ENCODE results near the gene GATAD2B.

The GATAD2B gene

DNA sequence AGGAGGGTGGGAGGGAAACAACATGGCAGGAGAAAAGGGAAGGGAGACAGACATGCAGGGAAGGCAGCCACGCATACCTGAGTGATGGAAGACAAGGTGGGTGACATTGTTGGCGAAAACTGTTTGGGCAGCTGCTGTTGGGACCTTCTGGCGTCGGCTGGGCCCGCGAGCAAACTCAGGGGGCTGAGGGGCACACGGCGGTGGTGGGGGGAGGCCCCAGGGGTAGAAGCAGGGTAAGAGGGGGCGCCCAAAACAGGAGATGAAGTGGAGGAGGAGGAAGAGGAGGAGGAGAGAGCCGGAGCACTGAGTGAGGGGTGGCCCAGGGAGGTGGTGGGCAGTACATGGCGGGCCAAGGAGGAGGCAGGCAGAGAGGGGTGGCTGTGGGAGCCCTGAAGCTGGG, 28.4 kb upstream of the GATAD2B start:
- DNase-seq (ENCODE audit: low read depth): no peak

DNA sequence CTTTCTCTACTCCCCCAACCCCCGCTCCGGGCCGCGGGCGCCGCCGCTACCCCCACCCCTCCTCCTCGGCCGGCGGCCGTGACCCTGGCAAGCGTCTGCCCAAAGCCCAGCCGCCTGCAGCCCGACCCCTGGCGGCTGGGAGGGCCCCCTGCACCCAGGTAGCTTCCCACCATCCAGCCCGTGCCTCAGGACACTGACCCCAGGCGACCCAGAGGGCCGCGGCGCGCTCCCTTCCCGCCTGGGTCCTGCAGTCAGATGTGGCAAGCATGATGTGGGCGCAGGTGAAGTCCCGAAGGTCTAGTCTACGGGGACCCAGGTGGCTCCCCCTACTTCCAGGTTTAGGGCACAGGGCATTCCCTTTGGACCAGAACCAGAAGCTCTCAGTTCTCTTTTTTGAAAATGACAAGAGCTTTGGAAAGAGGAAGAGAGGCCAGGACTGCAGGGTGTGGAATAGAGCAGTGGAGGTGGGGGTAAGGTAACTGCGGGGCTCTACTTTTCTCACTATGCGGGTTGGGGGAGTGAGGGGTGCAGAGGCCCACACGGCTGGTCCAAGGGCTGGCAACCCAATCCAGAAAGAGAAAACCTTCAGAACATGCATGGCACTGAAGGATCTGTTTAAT, 24.0 kb upstream of the GATAD2B start, which contains the start of gene DENND4B:
Gene DENND4B, minus strand, starts transcription at position 97 of the 620 bp plus-strand sequence. CDS start 2,344 bp downstream, outside the sequence.
- DNase-seq (ENCODE audit: low read depth): peak; percentile 66

DNA sequence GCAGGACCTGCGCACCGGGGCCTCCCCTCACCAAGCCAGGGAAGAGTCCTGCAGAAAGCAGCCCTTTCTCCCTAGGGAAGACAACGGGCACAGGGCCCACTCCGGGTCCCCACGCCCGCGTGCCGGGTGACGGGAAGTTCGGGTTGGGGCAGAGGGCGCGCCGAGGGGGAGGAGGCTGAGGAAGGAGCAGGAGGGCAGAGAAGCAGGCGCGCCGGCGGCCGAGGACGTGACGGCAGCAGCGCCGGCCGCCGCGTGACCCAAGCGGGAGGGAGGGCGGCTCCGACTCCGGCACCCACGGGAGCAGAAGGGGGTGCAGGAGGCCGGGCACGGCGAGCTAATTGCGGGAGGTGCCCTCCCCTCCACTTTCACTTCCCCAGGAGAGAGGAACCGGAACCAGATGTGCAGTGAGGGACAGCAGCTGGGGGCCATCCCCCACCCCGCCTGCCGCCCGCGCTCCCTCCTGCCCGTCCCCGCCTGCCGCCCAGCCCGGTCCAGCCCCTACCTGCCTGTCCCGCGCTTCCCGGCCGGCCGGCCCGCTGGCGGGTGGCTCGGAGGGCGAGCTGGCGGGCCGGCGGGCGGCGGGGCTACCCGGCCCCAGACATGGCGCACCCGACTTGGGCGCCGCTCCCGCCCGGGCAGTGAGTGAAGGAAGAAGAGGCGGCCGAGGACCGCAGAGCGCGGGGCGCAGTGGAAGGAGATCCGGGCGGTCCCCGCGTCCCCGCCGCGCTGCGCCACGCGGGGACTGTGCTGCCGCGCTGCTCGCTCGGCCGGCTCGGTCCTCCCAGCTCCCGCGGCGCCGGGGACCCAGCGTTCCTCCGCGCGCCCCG, 23.2 kb upstream of the GATAD2B start:
- DNase-seq (ENCODE audit: low read depth): peak; percentile 44

DNA sequence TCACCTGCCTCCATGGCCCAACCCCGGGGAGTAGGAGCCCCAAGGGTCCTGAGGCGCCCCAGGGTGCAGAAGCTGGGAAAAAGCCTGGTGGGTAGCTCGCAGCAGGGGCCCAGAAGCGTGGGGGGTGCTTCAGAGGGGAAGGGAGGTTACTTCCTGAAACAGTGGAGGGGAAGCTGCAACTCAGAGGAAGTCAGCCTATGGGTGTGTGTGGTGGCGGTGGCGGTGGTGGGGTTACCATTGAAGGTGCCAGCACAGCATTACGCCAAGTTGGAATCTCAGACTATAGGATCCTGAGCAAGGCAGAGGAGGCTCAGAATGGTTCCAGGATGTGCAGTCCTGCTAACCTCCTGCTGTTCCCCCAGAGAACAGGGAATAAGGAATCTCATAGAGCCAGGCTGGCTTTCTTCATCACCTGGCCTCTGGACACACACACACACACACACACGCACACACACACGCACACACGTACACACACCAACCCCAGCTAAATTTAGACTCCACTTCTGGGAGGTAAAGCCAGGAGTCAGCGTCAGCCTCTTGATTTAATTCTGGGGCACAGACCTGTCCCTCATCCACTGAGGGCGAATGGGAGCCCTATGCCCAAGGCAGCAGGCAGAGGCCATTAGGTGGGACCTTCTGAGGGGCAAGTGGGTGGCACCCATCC, 22.5 kb upstream of the GATAD2B start:
- DNase-seq (ENCODE audit: low read depth): peak; percentile 41

DNA sequence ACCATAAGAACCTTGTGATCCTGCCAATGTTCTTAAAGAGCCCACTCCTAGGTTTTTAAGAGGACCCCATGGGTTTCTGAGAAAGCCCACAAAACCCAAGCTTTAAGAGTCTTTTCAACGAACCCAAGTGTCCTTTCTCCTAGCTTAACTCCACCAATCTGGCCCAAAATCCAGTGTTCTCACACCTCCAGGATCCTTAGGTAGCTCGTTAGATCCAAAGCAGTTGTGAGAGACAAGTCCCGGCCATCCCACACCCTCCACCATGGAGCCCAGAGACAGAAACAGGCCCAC, 22.0 kb upstream of the GATAD2B start:
- DNase-seq (ENCODE audit: low read depth): no peak

DNA sequence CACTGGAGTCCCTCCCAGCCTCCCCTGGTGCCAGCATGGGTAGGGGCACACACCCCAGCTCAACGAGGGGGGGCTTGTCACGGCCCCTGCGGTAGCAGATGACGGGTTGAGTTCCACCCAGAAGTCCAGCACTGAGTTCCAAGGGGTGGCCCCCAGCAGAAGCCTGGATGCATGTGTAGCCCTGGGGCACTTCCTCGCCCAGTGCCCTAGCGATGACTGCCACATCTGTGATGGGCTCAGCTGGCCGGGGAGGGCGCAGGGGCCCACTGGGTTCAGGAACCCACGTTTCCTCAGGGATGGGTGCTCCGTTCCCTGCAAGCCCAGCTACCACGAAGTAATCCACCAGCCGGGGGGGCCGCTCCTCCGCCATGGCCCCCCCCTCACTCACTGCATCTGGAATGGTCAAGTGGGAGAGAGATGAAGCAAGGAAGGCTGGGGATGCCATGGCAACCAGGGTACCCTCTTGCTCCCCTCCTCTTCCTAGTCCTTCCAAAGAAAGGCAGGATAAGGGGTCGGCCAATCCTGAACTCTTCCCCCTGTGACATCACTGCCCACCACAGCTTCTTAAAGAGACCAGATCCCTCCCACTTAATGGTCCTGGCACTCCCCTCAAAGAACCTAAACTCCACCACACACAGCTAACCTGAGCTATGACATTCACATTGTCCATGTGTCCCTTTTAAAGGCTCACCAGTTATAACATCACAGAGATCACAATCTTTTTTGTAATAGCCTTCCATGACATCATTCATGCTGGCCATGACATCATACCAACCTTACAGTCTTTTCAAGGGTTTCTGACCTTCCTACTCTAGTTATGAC, 21.4 kb upstream of the GATAD2B start:
- no peak for DNase-seq (ENCODE audit: low read depth)

DNA sequence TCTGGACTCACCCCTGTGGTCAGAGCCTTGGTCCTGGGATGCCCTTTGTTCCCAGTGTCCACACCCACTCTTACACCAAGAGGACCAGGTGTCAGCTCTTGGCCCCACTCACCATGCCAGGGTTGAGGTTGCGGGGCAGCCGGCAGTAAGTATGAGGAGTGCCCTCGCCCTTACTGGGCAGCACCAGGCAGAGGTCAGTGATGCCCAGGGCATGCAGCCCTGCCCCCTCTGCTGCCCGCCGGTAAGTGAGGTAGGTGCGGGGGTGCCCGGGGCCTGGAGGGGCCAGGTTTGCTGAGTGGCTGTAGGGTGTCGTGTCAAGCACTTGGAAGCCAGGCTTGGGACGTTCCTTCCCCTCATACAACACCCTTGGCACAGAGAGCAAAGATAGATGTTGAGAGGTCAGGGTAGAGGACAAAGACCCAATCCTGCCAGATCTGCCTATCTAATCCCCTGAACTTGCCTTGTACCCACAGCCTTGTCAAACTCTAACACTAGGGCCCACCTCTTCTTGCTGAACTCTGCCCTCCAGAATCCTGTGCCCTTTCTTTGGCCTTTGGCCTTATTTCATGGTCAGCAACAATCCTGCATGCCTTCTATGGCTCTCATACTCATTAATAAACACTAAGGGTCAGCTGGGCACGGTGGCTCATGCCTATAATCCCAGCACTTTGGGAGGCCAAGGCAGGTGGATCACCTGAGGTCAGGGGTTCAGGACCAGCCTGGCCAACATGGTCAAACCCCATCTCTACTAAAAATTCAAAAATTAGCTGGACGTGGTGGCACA, 20.2 kb upstream of the GATAD2B start:
- DNase-seq (ENCODE audit: low read depth): no peak

DNA sequence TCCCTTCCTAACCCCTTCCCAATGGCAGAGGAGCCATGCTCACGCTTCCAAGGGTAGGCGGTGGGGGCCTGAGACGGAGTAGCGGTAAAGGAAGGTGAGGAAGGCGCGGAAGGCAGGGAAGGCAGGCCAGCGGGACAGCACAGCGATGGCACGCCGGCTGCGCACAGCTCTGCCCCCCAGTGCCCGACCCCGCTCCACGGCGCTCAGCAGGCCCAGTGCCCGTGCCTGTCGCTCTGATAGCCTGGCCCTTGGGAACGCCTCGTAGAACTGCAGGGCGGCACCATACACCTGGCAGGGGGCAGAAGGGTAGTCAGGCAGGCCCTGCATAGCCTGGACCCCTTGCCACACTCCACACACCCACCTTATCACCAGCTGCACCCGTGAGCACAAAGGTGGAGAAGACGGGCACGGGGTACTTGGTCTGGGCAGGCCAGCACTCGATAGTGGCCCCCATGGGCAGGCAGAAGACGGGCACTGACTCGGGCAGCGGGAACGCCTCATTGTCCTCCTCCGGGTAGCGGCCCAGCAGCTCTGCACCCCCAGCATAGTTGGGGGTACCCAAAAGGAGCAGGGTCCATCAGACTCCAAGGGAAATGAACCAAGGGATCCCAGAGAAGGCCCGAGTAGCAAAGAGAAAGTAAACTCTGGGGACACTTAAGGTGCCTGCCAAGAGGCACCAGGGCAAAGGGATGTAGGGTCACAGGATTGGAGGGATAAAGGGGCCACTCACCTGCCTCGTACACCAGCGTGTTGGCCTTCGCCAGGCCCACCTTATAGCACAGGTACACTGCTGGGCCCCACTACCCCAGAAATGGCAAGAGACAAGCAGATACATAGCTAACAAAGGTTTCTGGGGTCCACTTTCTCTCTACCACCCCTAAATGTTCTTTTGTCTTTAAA, 19.3 kb upstream of the GATAD2B start:
- no peak for DNase-seq (ENCODE audit: low read depth)

DNA sequence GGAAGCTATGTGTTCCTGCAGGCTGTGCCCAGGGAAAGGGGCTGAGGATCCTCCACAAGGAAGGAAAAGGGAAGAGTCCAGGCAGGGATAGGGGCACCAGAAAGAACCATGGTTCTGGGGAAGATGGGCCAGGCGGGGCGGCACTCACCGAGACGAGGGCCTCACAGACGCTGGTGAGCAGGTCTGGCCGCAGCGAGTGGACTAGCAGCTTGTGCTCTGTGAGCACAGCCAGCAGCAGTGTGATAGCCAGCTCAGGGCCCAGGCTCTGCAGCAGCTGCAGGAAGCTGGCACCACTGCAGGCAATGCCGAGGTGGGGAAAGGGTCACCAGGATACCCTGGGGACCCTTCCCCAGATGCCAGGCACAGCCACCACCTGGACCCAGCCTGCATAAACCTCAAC, 18.0 kb upstream of the GATAD2B start:
- no peak for DNase-seq (ENCODE audit: low read depth)

DNA sequence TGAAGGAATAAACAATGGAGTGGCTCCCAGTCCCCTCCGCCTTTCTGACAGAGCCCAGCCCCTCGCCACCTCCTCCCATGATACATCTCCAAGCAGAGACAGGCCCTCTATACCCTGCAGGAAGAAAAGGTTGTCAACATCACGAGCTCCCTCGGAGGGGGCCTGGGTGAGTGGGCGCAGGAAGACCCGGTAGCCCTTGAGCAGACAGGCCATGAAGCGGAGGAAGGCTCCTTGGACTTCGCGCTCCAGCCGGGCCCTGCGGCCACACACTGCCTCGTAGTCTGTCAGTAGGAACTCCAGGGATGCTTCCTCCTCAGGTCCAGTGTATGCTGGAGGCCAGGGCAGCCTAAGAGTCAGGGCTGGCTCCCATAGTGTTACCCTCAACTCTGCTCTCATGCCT, 16.7 kb upstream of the GATAD2B start:
- DNase-seq (ENCODE audit: low read depth): no peak

DNA sequence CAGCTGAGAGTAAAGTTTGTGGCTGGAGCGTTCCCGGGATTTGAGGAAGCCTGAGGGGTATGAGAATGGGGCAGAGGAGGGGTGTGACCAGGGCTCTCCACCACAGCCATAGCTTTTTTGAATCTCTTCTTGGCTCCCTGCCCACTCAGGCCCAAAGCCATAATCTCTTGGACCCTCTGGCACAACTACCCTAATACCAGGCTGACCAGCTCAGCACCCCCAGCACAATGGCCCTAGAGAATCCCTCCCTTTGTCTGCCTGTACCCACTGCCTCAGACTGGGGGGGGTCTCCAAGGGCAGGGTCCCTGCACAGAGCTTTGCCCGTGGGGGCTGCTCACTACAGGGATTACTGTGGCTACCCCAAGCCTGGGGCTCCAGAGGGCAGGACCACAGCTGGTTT, 16.2 kb upstream of the GATAD2B start:
- no peak for DNase-seq (ENCODE audit: low read depth)

DNA sequence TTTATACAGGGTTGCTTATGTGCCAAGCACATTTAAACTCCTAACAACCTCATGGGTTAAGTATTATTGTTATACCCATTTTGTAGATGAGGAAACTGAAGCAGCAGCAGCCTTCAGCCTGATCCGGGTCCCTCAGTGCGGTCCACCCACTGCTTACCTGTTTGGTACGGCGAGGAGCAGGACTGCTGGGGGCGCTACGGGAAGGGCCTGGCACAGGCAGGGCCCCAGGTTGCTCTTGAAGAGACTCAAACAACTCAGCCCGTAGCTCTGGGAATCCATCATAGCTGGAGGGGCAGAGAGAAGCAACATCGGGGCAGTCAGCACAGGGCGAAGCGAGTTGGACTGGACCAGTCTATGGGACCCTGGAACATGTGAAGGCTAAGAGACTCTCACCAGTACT, 14.6 kb upstream of the GATAD2B start:
- no peak for DNase-seq (ENCODE audit: low read depth)

DNA sequence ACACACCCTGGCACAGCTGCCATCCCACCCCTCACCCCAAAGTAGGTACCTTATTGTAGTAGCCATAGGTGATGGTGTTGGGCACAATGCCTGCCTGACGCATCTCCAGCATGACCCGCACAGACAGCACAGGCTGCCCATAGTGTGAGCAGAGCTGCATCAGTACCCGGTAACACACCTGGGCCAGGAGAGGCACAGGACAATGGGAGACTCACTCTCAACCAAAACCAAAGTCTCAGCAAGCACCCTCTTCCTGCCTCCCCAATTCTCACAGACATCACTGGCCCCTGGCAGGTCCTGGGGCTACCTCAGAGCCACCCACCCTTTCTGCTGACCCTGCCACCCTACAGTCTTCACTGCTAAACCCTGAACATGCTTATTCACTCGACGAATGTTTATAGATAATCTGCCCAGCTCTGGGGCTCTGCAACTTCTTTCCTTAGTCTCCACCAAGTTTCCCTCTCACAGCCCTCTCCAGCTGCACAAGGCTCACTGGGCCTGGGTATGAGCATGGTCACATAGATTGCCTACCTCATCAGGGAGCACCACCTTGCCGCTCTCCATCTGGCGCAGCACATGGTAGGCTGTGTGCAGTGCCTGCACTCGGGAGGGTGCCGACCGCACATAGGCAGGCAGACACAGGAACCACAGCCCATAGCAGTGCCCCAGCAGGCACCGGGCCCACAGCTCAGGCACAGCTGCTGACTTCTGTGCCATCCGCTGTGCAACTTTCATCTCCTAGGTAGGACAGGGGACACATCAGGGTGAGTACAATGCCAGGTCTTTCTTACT, 13.4 kb upstream of the GATAD2B start:
- DNase-seq (ENCODE audit: low read depth): no peak

DNA sequence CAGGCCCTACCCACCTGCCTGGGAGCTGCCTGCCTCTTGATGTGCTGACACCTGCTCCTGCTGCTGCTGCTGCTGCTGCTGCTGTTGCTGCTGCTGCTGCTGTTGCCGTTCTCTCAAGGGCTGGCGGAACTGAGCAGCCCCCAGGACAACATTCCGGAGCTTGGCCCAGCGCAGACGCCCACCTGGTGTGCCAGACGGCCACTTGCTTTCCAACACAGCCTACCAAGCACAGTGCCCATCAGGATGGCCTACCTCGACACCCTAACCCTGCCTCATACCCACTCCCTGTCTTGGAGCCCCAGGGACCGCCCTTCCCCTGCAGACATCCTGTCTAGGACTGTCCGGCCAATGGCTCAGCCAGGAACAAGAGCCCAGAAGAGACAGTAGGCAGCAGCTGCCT, 12.0 kb upstream of the GATAD2B start:
- no peak for DNase-seq (ENCODE audit: low read depth)

DNA sequence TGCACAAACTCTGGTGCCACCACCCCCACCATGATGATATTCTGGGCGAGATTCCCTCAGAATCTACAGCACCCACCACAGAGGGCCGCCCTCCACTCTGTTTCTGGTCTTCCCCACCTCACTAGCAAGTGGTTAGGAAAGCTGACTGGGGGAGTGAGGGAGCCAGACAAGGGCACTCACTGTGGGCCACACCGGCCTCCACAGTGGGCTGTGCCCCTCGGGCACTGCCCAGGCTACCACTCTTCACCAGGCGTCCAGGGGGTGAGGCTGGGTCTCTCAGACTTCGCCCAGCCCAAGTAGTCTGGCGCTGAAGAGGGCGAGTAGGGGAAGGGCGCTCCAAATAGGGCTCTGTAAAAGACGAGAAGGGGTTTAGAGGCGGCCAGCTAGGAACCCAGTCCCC, 11.2 kb upstream of the GATAD2B start:
- DNase-seq (ENCODE audit: low read depth): no peak

DNA sequence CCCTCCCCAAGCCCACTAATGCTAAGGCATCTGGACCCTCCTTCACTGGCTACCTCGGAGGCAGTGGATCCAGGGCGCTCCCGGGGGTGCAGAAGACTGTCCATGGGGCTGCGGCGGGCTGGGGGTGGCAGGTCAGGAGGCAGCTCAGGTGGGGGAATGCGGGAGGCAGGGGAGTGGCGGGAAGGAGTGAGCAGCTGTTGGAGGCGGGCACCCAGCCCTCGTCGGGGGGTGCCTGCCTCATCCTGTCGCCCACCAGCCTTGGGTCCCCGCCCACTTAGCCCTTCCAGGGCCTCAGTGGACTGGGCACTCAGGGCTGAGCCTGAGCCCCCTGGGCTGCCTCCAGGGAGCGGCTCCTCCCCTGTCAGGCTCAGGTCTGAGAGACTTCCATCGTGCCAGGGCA, 10.7 kb upstream of the GATAD2B start:
- no peak for DNase-seq (ENCODE audit: low read depth)

DNA sequence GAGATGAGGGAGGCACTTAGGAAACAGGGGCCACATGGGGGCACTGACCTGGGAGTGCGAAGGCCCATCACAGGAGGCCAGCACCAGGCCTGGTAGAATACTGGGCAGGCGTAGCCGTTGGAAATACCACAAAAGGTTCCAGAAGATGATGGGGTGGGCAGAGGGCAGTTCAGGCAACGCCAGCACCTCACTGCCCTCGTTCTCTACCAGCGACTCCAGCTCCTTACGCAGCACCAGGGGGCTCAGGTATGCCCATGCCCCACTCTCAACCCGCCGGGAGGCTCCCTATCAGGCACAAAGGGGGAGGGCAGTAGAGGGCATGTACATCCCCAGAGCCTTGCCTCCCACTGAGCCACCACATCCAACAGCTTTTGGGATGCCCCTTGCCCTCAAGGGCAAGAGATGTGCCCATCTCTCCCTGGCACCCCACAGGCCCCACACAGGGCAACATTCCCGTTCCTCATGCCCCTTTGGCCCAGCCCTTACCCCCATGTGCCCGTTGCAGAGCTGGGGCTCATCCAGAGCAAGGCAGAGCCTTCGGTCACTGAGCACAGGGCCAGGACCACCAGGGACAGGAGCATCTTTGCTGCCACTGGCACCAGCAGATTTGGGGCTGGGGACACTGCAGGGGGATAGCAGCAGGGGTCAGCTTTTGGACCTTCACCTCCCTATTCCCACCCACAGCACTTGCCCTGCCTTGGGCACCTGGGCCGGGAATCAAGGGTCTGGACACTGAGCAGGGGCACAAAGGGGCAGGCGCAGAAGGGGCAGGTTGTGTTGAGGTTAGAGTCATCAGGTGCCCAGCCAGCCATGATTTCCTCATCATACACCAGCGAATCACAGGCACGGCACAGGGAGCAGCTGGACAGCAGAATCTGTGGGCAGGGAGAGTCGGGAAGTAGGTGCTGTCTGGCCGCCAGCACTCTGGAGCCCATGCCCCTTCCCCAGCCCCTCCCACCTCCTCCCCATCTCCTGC, 9.7 kb upstream of the GATAD2B start:
- no peak for DNase-seq (ENCODE audit: low read depth)
